OCI-LY7 (cell line): ENCODE results near the gene FOXJ3.

ENCODE experiments used
- CTCF ChIP-seq: fragments of 200-600 bp; sonication (generic); conservative IDR thresholded peaks from 2 replicates; pipeline ENCODE4 v1.5.1; 2014; ENCODE audit warnings: mild to moderate bottlenecking, antibody characterized with exemption, low read length, moderate library complexity, mixed read lengths
- EZH2phosphoT487 ChIP-seq: fragments of 200-600 bp; sonication (generic); IDR thresholded peaks from 2 replicates; pipeline ENCODE4 v1.6.1; 2018; ENCODE audit warnings: low read depth, borderline replicate concordance, mild to moderate bottlenecking, mixed run types, antibody characterized with exemption, low read length, moderate library complexity, mixed read lengths

GRCh38 chr1:42317308-42317707 is 17.7 kb downstream of the FOXJ3 start:
- TF ChIP-seq CTCF (no peak), EZH2phosphoT487 (no peak)
